ENCODE measurements around the gene MORN1.

- TF ChIP-seq CTCF (IDR thresholded peaks at IDR 0.05): no peak
- TF ChIP-seq POLR2A (IDR thresholded peaks at IDR 0.05): no peak
Measured at GRCh38 chr1:2322581-2323211, 68.7 kb downstream of the MORN1 start.
